Liver (tissue), 9 donors: ENCODE results near the gene KIZ. TPM values are rescaled to one million over a fixed set of nuclear protein-coding genes. Genes with fewer than 3 reads are reported as not detected.

Experiments used
- DNase-seq: peaks from one replicate; pipeline ENCODE4 v3.0.0-alpha.2; 2017; ENCODE audit warnings: low spot score
- H3K27ac ChIP-seq, 2 donors: one replicate each; pipeline ENCODE4 v1.7.0; 2013; ENCODE audit warnings: inconsistent platforms in 2 of 2, low read length in 2 of 2, control low read depth in 1 of 2, low read depth in 1 of 2, mild to moderate bottlenecking in 1 of 2
- H3K27me3 ChIP-seq, 4 donors: one replicate each; pipeline versions ENCODE4 v1.6.1 to v1.7.0; 2013; ENCODE audit warnings: low read length in 3 of 4, inconsistent platforms in 1 of 4, mild to moderate bottlenecking in 1 of 4, moderate library complexity in 1 of 4; ENCODE audit not compliant: control insufficient read depth in 4 of 4, insufficient read depth in 4 of 4
- H3K36me3 ChIP-seq, 4 donors: one replicate each; pipeline versions ENCODE4 v1.6.1 to v1.7.0; 2013; ENCODE audit warnings: low read length in 3 of 4, mild to moderate bottlenecking in 3 of 4, low read depth in 1 of 4, moderate library complexity in 1 of 4; ENCODE audit not compliant: control insufficient read depth in 4 of 4, insufficient read depth in 3 of 4
- H3K4me1 ChIP-seq, 4 donors: one replicate each; pipeline versions ENCODE4 v1.6.1 to v1.7.0; 2013; ENCODE audit warnings: low read length in 3 of 4, mild to moderate bottlenecking in 3 of 4, moderate library complexity in 1 of 4; ENCODE audit not compliant: control insufficient read depth in 4 of 4, insufficient read depth in 4 of 4
- H3K4me3 ChIP-seq, 3 donors: one replicate each; pipeline versions ENCODE4 v1.6.1 to v1.7.0; 2013; ENCODE audit warnings: low read length in 3 of 3, control low read depth in 1 of 3, low read depth in 1 of 3, mild to moderate bottlenecking in 1 of 3
- H3K9ac ChIP-seq, 2 donors: one replicate each; pipeline ENCODE4 v1.7.0; 2013; ENCODE audit warnings: low read length in 2 of 2, mild to moderate bottlenecking in 2 of 2, moderate library complexity in 2 of 2, control low read depth in 1 of 2, low read depth in 1 of 2
- H3K9me3 ChIP-seq, 4 donors: one replicate each; pipeline versions ENCODE4 v1.6.1 to v1.7.0; 2013; ENCODE audit warnings: low read length in 3 of 4; ENCODE audit not compliant: control insufficient read depth in 4 of 4
- EGR1 ChIP-seq, 2 donors: IDR thresholded peaks; 2 replicates each; pipeline ENCODE4 v1.6.1; 2016 to 2018; ENCODE audit warnings: antibody characterized with exemption in 2 of 2, low read depth in 2 of 2
- FOXA1 ChIP-seq: IDR thresholded peaks from 2 replicates; pipeline ENCODE4 v1.6.1; 2016; ENCODE audit warnings: antibody characterized with exemption
- GABPA ChIP-seq, 2 donors: IDR thresholded peaks in 1 of 2; conservative IDR thresholded peaks in 1 of 2; 2 replicates each; pipeline ENCODE4 v1.6.1; 2016; ENCODE audit warnings: antibody characterized with exemption in 2 of 2, mild to moderate bottlenecking in 1 of 2, moderate library complexity in 1 of 2
- HNF4A ChIP-seq, 2 donors: conservative IDR thresholded peaks; 2 replicates each; pipeline ENCODE4 v1.6.1; 2016; ENCODE audit warnings: antibody characterized with exemption in 2 of 2, mild to moderate bottlenecking in 2 of 2
- HNF4G ChIP-seq: IDR thresholded peaks from 2 replicates; pipeline ENCODE4 v1.6.1; 2016; ENCODE audit warnings: antibody characterized with exemption
- JUND ChIP-seq, 2 donors: IDR thresholded peaks; 2 replicates each; pipeline ENCODE4 v1.6.1; 2016; ENCODE audit warnings: antibody characterized with exemption in 2 of 2
- NR2F2 ChIP-seq: IDR thresholded peaks from 2 replicates; pipeline ENCODE4 v1.6.1; 2016; ENCODE audit warnings: antibody characterized with exemption
- RAD21 ChIP-seq, 2 donors: IDR thresholded peaks; 2 replicates each; pipeline ENCODE4 v1.6.1; 2016; ENCODE audit warnings: antibody characterized with exemption in 2 of 2, mild to moderate bottlenecking in 2 of 2
- RXRA ChIP-seq, 2 donors: IDR thresholded peaks; 2 replicates each; pipeline ENCODE4 v1.6.1; 2017 to 2018; ENCODE audit warnings: antibody characterized with exemption in 2 of 2, mild to moderate bottlenecking in 1 of 2
- SP1 ChIP-seq: IDR thresholded peaks from 2 replicates; pipeline ENCODE4 v1.6.1; 2018; ENCODE audit warnings: antibody characterized with exemption, mild to moderate bottlenecking
- TAF1 ChIP-seq: conservative IDR thresholded peaks from 2 replicates; pipeline ENCODE4 v1.6.1; 2016; ENCODE audit warnings: antibody characterized with exemption, mild to moderate bottlenecking
- WGBS: extraction: QIAGEN DNeasy Blood & Tissue Kit; methylation state at CpG from one replicate; pipeline ENCODE4 v1.1.7; 2013; 5-methylcytosine and 5-hydroxymethylcytosine counted together
- polyA plus RNA-seq, 2 donors: library from polyadenylated mRNA; stranded (reverse) in 1 of 2; unstranded in 1 of 2; fragments of 200-250 nt in 1 of 2; fragments of >200 nt in 1 of 2; fragmentation: Nextera tagmentation in 1 of 2; extraction: Ambion mirVana in 1 of 2; gene quantifications; one replicate each; pipeline versions ENCODE4 v1.2.1 to v1.2.3, GENCODE V29; 2013 to 2015
- total RNA-seq, 2 donors: library from RNA; depleted of rRNA; stranded (reverse); fragments of >200 nt; gene quantifications; one replicate each; pipeline ENCODE4 v1.2.3, GENCODE V29; 2014
- TF ChIP-seq, protein P1 (sequence below): IDR thresholded peaks from 2 replicates; pipeline ENCODE4 v1.6.1; 2016; ENCODE audit warnings: antibody characterized with exemption, mild to moderate bottlenecking
- TF ChIP-seq, protein P2 (sequence below): fragments of 150-350 bp; IDR thresholded peaks from 2 replicates; pipeline ENCODE4 v1.5.1; 2017; ENCODE audit warnings: improper control_type of control experiment, low read depth, low read length; ENCODE audit not compliant: missing input control
- TF ChIP-seq, protein P3 (sequence below): IDR thresholded peaks from 2 replicates; pipeline ENCODE4 v1.6.1; 2016; ENCODE audit warnings: antibody characterized with exemption
- donor health status: healthy.
- donor health status: healthy.
- donor health status: healthy.
- donor health status: healthy.
- donor health status: healthy.

Gene KIZ
- total and polyA plus RNA-seq, 4 donors = 3.0 to 9.5 (median 5.2) TPM

DNA sequence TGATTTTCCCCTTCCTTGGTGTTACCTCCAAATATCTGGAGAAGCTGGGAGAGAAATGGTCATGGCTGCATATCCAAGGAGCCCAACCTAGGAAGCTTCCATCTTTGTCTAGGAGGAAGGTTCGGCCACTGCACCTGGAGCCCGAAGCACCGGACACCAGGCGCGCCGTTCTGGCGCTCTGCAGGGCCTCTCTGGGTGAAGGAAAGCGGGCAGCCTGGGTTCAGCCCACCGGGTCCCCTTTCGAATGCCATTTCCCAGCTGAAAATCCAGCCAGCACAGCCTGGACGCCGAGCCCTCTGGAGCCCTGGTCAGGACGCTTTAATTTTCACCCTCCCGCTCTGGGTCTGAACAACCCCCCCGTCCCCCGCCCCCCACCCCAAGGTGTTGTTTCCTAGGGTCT is 21.0 kb upstream of the KIZ start (continued):
- TF ChIP-seq, protein P1, sequence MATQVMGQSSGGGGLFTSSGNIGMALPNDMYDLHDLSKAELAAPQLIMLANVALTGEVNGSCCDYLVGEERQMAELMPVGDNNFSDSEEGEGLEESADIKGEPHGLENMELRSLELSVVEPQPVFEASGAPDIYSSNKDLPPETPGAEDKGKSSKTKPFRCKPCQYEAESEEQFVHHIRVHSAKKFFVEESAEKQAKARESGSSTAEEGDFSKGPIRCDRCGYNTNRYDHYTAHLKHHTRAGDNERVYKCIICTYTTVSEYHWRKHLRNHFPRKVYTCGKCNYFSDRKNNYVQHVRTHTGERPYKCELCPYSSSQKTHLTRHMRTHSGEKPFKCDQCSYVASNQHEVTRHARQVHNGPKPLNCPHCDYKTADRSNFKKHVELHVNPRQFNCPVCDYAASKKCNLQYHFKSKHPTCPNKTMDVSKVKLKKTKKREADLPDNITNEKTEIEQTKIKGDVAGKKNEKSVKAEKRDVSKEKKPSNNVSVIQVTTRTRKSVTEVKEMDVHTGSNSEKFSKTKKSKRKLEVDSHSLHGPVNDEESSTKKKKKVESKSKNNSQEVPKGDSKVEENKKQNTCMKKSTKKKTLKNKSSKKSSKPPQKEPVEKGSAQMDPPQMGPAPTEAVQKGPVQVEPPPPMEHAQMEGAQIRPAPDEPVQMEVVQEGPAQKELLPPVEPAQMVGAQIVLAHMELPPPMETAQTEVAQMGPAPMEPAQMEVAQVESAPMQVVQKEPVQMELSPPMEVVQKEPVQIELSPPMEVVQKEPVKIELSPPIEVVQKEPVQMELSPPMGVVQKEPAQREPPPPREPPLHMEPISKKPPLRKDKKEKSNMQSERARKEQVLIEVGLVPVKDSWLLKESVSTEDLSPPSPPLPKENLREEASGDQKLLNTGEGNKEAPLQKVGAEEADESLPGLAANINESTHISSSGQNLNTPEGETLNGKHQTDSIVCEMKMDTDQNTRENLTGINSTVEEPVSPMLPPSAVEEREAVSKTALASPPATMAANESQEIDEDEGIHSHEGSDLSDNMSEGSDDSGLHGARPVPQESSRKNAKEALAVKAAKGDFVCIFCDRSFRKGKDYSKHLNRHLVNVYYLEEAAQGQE = no peak
- TF ChIP-seq TAF1 (no peak), HNF4A (conservative IDR thresholded peaks at IDR 0.05) (no peak), NR2F2 (no peak), HNF4G (no peak), JUND (IDR thresholded peaks at IDR 0.05) (no peak), SP1 (no peak), RAD21 (IDR thresholded peaks at IDR 0.05) (no peak), FOXA1 (no peak)

GRCh38 chr20:21105429-21106170 is 20.3 kb upstream of the KIZ start:
- 4% methylated on average over 50 of the region's 50 CpGs for WGBS
- H3K36me3 ChIP-seq = no peaks in the 10 kb centered on the region
- H3K4me1 ChIP-seq = peaks cover 8 to 25% (median 13%) of the 10 kb centered on the region in 4 donors
- no peak overlapping the region for H3K9ac ChIP-seq
- H3K4me3 ChIP-seq = no peak overlapping the region
- H3K27ac ChIP-seq = no peak overlapping the region
- TF ChIP-seq SP1 = no peak
- no peak for DNase-seq
- peaks cover 8 to 21% (median 14%) of the 10 kb centered on the region in 4 donors for H3K27me3 ChIP-seq
- no peaks in the 10 kb centered on the region for H3K9me3 ChIP-seq

DNA sequence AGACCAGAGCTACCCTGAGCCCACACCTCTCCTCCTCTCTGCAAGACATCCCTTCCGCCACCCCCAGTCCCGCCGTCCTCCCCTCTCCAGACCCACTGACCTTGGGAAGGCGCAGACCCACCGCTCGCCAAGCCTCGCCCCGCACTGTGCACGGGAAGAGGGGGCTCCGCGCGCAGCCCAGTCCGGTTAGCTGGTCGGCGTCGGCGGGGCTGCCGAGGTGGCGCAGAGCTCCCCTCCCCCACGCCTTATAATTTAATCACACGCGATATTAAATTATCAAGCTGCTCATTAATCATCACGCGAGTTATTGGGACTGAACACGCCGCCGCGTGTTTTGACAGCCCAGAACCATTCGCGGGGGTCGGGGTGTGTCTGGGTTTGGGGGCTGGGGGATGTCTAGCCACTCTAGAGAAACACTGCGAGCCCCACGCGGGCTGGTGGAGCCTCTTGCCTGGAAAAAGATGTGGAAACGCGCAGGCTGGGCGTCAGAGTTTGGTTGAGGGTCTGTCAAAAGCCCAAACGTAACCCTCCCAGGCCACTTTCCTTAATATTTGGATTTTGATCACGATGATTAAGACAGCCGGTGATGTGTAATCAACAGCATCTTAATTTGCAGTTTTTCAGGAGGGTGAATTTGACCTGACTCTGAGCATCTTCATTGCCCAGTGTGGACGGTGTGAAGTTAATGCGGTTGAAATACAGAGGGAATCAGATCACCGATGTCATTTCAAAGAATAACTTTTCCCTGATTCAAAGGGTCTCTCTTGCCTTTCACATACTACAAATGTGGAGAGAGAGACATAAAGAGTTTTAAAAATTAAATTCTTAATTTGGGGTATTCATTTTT is 19.5 kb upstream of the KIZ start, which contains the start of gene LINC00237:
Gene LINC00237 (minus strand): TSS at position 188 of the 847 bp plus-strand sequence.
- TF ChIP-seq TAF1 (no peak), NR2F2 (no peak), EGR1 (IDR thresholded peaks at IDR 0.05; ENCODE audit: low read depth in 2 of 2) (no peak), RXRA (IDR thresholded peaks at IDR 0.05) (no peak), SP1 (no peak), GABPA (IDR thresholded peaks at IDR 0.05 in 1 of 2, conservative IDR thresholded peaks at IDR 0.05 in 1 of 2) (no peak)
- TF ChIP-seq, protein P2, sequence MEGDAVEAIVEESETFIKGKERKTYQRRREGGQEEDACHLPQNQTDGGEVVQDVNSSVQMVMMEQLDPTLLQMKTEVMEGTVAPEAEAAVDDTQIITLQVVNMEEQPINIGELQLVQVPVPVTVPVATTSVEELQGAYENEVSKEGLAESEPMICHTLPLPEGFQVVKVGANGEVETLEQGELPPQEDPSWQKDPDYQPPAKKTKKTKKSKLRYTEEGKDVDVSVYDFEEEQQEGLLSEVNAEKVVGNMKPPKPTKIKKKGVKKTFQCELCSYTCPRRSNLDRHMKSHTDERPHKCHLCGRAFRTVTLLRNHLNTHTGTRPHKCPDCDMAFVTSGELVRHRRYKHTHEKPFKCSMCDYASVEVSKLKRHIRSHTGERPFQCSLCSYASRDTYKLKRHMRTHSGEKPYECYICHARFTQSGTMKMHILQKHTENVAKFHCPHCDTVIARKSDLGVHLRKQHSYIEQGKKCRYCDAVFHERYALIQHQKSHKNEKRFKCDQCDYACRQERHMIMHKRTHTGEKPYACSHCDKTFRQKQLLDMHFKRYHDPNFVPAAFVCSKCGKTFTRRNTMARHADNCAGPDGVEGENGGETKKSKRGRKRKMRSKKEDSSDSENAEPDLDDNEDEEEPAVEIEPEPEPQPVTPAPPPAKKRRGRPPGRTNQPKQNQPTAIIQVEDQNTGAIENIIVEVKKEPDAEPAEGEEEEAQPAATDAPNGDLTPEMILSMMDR = no peak
- TF ChIP-seq, protein P3, sequence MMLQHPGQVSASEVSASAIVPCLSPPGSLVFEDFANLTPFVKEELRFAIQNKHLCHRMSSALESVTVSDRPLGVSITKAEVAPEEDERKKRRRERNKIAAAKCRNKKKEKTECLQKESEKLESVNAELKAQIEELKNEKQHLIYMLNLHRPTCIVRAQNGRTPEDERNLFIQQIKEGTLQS = no peak
- Histone ChIP-seq H3K4me3 (no peak within 1 kb of the TSS), H3K27ac (no peak within 1 kb of the TSS), H3K27me3 (peaks cover 8 to 19% (median 12%) of the 10 kb centered on the region in 4 donors), H3K9me3 (no peaks in the 10 kb centered on the region), H3K36me3 (no peaks in the 10 kb centered on the region), H3K4me1 (peaks cover 2 to 17% (median 10%) of the 10 kb centered on the region in 4 donors), H3K9ac (no peak within 1 kb of the TSS)
- 8% methylated on average over 43 of the region's 43 CpGs for WGBS
- no peak for DNase-seq
